B cell (primary cell): ENCODE measurements around the gene TCF23.
"Not testable (repeated sequence)": the region's sequence is repeated elsewhere in the genome, so short reads cannot be mapped to it uniquely, and the experiment has no call there.

ENCODE experiments used
- CTCF ChIP-seq: fragments of 200-600 bp; IDR thresholded peaks from one replicate; pipeline ENCODE4 v1.8.0; 2022; ENCODE audit warnings: antibody characterized with exemption, mild to moderate bottlenecking
- EZH2 ChIP-seq: IDR thresholded peaks from 2 replicates; pipeline ENCODE4 v1.6.1; 2012; ENCODE audit warnings: borderline replicate concordance, low read depth, mild to moderate bottlenecking, moderate library complexity, low read length; ENCODE audit not compliant: insufficient read depth, poor library complexity, severe bottlenecking

GRCh38 chr2:27119330-27119670, 29.5 kb upstream of the TCF23 start:
- not testable (repeated sequence) for TF ChIP-seq CTCF, EZH2
